Measurements from ENCODE around the gene CDON. TPM values are rescaled to one million over a fixed set of nuclear protein-coding genes. Genes with fewer than 3 reads are reported as not detected.

CDON gene
- total RNA-seq (2022) = 0.91 and 0.96 TPM in 2 replicates
- percentile 24 among the genes with signal in this experiment for Bru-seq, nascent RNA
- percentile 27 among the genes with signal in this experiment for BruChase-seq, experiment 1, labeled RNA remaining after a 6-hour chase
- BruChase-seq, experiment 2, labeled RNA remaining after a 2-hour chase = percentile 24 among the genes with signal in this experiment
- long read RNA-seq, partial matches to known transcripts = 0 of 2 reads
- long read RNA-seq, other reads (novel, unspliced or antisense) = 2 of 2 reads

- TF ChIP-seq, protein P1, sequence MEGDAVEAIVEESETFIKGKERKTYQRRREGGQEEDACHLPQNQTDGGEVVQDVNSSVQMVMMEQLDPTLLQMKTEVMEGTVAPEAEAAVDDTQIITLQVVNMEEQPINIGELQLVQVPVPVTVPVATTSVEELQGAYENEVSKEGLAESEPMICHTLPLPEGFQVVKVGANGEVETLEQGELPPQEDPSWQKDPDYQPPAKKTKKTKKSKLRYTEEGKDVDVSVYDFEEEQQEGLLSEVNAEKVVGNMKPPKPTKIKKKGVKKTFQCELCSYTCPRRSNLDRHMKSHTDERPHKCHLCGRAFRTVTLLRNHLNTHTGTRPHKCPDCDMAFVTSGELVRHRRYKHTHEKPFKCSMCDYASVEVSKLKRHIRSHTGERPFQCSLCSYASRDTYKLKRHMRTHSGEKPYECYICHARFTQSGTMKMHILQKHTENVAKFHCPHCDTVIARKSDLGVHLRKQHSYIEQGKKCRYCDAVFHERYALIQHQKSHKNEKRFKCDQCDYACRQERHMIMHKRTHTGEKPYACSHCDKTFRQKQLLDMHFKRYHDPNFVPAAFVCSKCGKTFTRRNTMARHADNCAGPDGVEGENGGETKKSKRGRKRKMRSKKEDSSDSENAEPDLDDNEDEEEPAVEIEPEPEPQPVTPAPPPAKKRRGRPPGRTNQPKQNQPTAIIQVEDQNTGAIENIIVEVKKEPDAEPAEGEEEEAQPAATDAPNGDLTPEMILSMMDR (IDR thresholded peaks at IDR 0.05; ENCODE audit: unreplicated experiment) = no peak
- H3K27me3 Mint-ChIP-seq (ENCODE audit: insufficient read depth, unreplicated experiment) = no peaks in the 10 kb centered on the region
- H3K4me1 Mint-ChIP-seq (ENCODE audit: insufficient read depth, unreplicated experiment) = peaks cover 6% of the 10 kb centered on the region
- intact Hi-C loops (cut with micrococcal nuclease) = loop anchor here (5.0 kb wide), 2 partner anchors 49 to 129 kb away; no protein-coding TSS in a partner anchor
- H3K4me3 Mint-ChIP-seq (ENCODE audit: unreplicated experiment) = peak within 1 kb of the TSS; percentile 74
- H3K27ac Mint-ChIP-seq (ENCODE audit: low read depth, unreplicated experiment) = peak within 1 kb of the TSS; percentile 98
- peak; percentile 92 for DNase-seq (ENCODE audit: unreplicated experiment)
- CTCF ChIA-PET = interaction anchor here (0.5 to 6.0 kb wide), 17 partner anchors 11 to 1947 kb away, joined by 3 to 137 read pairs (median 9); partner anchors contain the start of gene VSIG10L2
- no peaks in the 10 kb centered on the region for H3K9me3 Mint-ChIP-seq (ENCODE audit: unreplicated experiment)
- BruUV-seq (replicated peaks) = no TSS peak
- POLR2A ChIA-PET = interaction anchor here (0.7 to 2.4 kb wide), 9 partner anchors 12 to 207 kb away, joined by 3 to 14 read pairs (median 4); no protein-coding TSS in a partner anchor
- peaks cover 13% of the 10 kb centered on the region for H3K36me3 Mint-ChIP-seq (ENCODE audit: insufficient read depth, unreplicated experiment)
These were observed at the start of gene CDON for GRCh38 chr11:126062679-126063506. TSS of gene CDON (minus strand) at chr11:126062866. CDS start at chr11:126023476, 39,390 bp downstream.

- ChIA-PET POLR2A (interaction anchor here (0.7 kb wide), 1 partner anchor 102 kb away, joined by 3 read pairs; no protein-coding TSS in a partner anchor), CTCF (interaction anchor here (0.6 to 2.8 kb wide), 4 partner anchors 49 to 541 kb away, joined by 3 to 18 read pairs (median 3); partner anchors contain the start of gene CDON)
- TF ChIP-seq, protein P1 (IDR thresholded peaks at IDR 0.05; ENCODE audit: unreplicated experiment) = no peak
- Mint-ChIP-seq H3K4me3 (ENCODE audit: unreplicated experiment) (no peak overlapping the region), H3K27me3 (ENCODE audit: insufficient read depth, unreplicated experiment) (peaks cover 6% of the 10 kb centered on the region), H3K4me1 (ENCODE audit: insufficient read depth, unreplicated experiment) (peaks cover 24% of the 10 kb centered on the region), H3K27ac (ENCODE audit: low read depth, unreplicated experiment) (no peak overlapping the region), H3K36me3 (ENCODE audit: insufficient read depth, unreplicated experiment) (no peaks in the 10 kb centered on the region), H3K9me3 (ENCODE audit: unreplicated experiment) (no peaks in the 10 kb centered on the region)
- no TSS peak for BruUV-seq (replicated peaks)
- intact Hi-C loops (cut with micrococcal nuclease) = loop anchor here (5.0 to 10.0 kb wide), 2 partner anchors 49 to 83 kb away; partner anchors contain the start of gene CDON
- no peak for DNase-seq (ENCODE audit: unreplicated experiment)
These were observed 48.9 kb upstream of the CDON start for GRCh38 chr11:126111458-126112116.

- Mint-ChIP-seq H3K27ac (ENCODE audit: low read depth, unreplicated experiment) (peak overlapping the region; percentile 42), H3K4me3 (ENCODE audit: unreplicated experiment) (no peak overlapping the region), H3K9me3 (ENCODE audit: unreplicated experiment) (no peaks in the 10 kb centered on the region), H3K27me3 (ENCODE audit: insufficient read depth, unreplicated experiment) (peaks cover 18% of the 10 kb centered on the region), H3K36me3 (ENCODE audit: insufficient read depth, unreplicated experiment) (no peaks in the 10 kb centered on the region), H3K4me1 (ENCODE audit: insufficient read depth, unreplicated experiment) (peaks cover 12% of the 10 kb centered on the region)
- ChIA-PET CTCF (interaction anchor here (1.1 kb wide), 1 partner anchor 186 kb away, joined by 4 read pairs; no protein-coding TSS in a partner anchor), POLR2A (no interaction called here)
- intact Hi-C loops (cut with micrococcal nuclease) = loop anchor here (5.0 to 10.0 kb wide), 2 partner anchors 48 to 85 kb away; partner anchors contain the start of gene CDON
- DNase-seq (ENCODE audit: unreplicated experiment) = no peak
- TF ChIP-seq, protein P1 (IDR thresholded peaks at IDR 0.05; ENCODE audit: unreplicated experiment) = no peak
- no TSS peak for BruUV-seq (replicated peaks)
These were observed 47.5 kb upstream of the CDON start for GRCh38 chr11:126109941-126110731.

All from MCF 10A (cell line).